Mucosa of stomach (tissue), 1 donor: ENCODE data around the gene RAPGEF6.

Source experiments
- H3K27me3 ChIP-seq: one replicate; pipeline ENCODE4 v1.7.0; 2013; ENCODE audit warnings: mild to moderate bottlenecking, low read length; ENCODE audit not compliant: control insufficient read depth, insufficient read depth
- H3K36me3 ChIP-seq: one replicate; pipeline ENCODE4 v1.7.0; 2013; ENCODE audit warnings: low read length; ENCODE audit not compliant: control insufficient read depth, insufficient read depth
- H3K4me1 ChIP-seq: one replicate; pipeline ENCODE4 v1.7.0; 2013; ENCODE audit warnings: mild to moderate bottlenecking, low read length; ENCODE audit not compliant: control insufficient read depth, insufficient read depth
- H3K4me3 ChIP-seq: one replicate; pipeline ENCODE4 v1.7.0; 2013; ENCODE audit warnings: low read length
- H3K9ac ChIP-seq: one replicate; pipeline ENCODE4 v1.7.0; 2013; ENCODE audit warnings: mild to moderate bottlenecking, low read length, moderate library complexity
- H3K9me3 ChIP-seq: one replicate; pipeline ENCODE4 v1.7.0; 2013; ENCODE audit warnings: mild to moderate bottlenecking, low read length, moderate library complexity; ENCODE audit not compliant: control insufficient read depth
- donor health status: Pancreatic carcinoma.

Gene RAPGEF6

GRCh38 chr5:131550606-131551005, 84.4 kb downstream of the RAPGEF6 start:
- Histone ChIP-seq H3K36me3 (no peaks in the 10 kb centered on the region), H3K9me3 (no peaks in the 10 kb centered on the region), H3K27me3 (no peaks in the 10 kb centered on the region), H3K9ac (no peak overlapping the region), H3K4me1 (no peaks in the 10 kb centered on the region), H3K4me3 (no peak overlapping the region)

DNA sequence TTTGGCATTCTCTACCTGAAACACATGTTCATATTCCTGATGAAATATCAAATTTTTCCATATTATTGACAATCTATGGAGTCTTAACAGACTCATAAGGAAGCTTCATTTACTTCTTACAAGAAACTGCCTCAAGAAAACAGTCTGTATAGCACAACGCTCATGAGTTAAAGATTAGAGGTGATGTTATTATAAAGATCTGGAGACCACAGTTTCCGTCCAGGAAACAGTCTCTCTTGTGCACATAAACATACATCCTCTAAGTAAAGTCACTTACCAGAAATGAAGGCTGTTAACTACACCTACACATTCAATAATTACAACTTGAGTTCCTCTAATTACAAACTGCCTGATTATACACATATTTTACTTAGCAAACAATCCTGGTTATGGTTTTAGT, 86.9 kb downstream of the RAPGEF6 start:
- Histone ChIP-seq H3K36me3 (no peaks in the 10 kb centered on the region), H3K4me1 (no peaks in the 10 kb centered on the region), H3K27me3 (no peaks in the 10 kb centered on the region), H3K4me3 (no peak overlapping the region), H3K9ac (no peak overlapping the region), H3K9me3 (no peaks in the 10 kb centered on the region)

DNA sequence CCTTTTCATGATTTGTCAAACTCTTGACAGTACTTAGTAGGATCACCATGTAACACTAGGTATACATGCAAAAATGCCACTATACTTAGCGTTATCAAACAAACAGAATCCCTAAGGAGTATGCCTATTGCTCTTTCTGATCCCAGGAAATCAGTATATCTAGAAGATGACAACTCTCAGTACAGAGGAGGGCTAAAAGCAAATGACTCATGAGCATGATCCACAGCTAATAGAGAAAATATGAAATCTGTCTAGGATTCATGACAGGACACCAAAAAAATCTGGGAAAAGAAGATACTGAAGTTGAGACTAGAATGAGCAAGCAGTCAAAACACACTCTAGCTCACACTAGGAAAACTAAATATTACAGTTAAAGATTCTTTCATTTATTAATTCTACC, 89.2 kb downstream of the RAPGEF6 start:
- H3K27me3 ChIP-seq, result no peaks in the 10 kb centered on the region
- no peaks in the 10 kb centered on the region for H3K36me3 ChIP-seq
- H3K9me3 ChIP-seq, result no peaks in the 10 kb centered on the region
- no peaks in the 10 kb centered on the region for H3K4me1 ChIP-seq
- no peak overlapping the region for H3K9ac ChIP-seq
- H3K4me3 ChIP-seq, result no peak overlapping the region

- Histone ChIP-seq H3K9ac (no peak overlapping the region), H3K4me1 (no peaks in the 10 kb centered on the region), H3K36me3 (no peaks in the 10 kb centered on the region)
Observed at GRCh38 chr5:131542723-131543122, 92.3 kb downstream of the RAPGEF6 start.

DNA sequence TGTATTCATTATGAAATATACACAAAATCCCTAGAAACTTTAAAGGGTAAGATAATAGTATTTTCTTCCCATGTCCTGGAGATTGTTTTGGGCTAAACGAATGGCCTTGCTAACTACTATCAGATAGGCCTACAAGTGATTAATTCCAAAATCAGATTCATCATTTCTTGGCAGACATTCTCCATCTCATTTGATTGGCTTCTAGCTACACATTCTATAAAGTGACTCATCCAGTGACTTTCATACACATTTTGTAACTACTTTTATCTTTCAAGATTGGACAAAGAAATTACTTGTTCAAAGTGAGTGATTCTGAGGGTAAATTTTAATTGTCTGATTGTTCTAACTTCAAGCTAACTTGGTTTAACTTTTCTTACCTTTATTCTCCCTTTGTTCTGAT, 93.3 kb downstream of the RAPGEF6 start:
- H3K9ac ChIP-seq, result no peak overlapping the region
- no peaks in the 10 kb centered on the region for H3K36me3 ChIP-seq
- no peaks in the 10 kb centered on the region for H3K27me3 ChIP-seq
- H3K4me3 ChIP-seq, result no peak overlapping the region
- no peaks in the 10 kb centered on the region for H3K9me3 ChIP-seq
- no peaks in the 10 kb centered on the region for H3K4me1 ChIP-seq

More at GRCh38 chr5:131542723-131543122, 92.3 kb downstream of the RAPGEF6 start:
- Histone ChIP-seq H3K27me3 (no peaks in the 10 kb centered on the region), H3K9me3 (no peaks in the 10 kb centered on the region), H3K4me3 (no peak overlapping the region)

GRCh38 chr5:131541071-131541470, 94.0 kb downstream of the RAPGEF6 start:
- Histone ChIP-seq H3K9ac (no peak overlapping the region), H3K9me3 (no peaks in the 10 kb centered on the region), H3K4me3 (no peak overlapping the region), H3K4me1 (no peaks in the 10 kb centered on the region), H3K27me3 (no peaks in the 10 kb centered on the region), H3K36me3 (no peaks in the 10 kb centered on the region)

- H3K9ac ChIP-seq, result no peak overlapping the region
- no peaks in the 10 kb centered on the region for H3K36me3 ChIP-seq
- H3K4me1 ChIP-seq, result no peaks in the 10 kb centered on the region
- H3K4me3 ChIP-seq, result no peak overlapping the region
- no peaks in the 10 kb centered on the region for H3K27me3 ChIP-seq
- no peaks in the 10 kb centered on the region for H3K9me3 ChIP-seq
Observed at GRCh38 chr5:131539251-131539650, 95.8 kb downstream of the RAPGEF6 start.

DNA sequence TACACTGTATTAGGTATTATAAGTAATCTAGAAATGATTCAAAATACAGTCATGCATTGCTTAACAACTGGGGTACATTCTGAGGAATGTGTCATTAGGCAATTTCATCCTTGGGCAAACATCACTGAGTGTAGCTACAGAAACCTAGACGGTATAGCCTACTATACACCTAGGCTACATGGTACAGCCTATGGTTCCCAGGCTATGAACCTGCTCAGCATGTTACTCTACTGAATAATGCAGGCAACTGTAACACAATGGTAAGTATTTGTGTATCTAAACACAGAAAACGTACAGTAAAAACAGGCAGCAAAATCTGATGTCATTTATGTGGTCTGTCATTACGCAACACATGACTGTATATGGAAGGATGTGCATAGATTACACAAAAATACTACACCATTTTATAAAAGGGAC, 96.8 kb downstream of the RAPGEF6 start:
- no peak overlapping the region for H3K9ac ChIP-seq
- H3K9me3 ChIP-seq, result no peaks in the 10 kb centered on the region

DNA sequence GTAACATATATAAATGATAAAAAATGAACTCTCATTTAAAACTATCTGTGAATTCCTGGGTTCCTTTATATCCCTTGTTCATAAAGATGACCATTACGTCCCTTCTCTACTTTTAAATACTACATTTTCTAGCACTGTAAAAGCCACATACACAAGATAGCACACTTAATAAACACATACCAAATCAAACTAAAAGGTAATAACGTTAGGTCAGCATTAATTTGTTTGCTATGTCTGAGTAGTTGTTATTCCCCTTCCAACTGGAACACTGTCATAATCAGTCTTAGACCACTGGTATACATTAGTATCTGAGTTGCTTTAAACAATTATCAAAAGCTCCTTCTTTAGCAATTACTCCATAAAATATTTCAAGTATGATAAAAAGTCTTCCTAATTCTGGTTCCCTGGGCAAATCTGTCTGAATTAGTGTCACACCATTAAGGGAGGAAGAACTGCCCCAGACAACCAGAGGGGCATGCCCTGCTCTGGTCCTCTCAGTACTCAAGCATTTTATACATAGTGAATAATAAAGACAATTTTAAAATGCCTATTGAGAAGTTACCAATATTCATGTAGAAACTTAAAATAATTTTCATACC, 98.1 kb downstream of the RAPGEF6 start:
- Histone ChIP-seq H3K9me3 (no peaks in the 10 kb centered on the region), H3K9ac (no peak overlapping the region), H3K36me3 (no peaks in the 10 kb centered on the region), H3K27me3 (no peaks in the 10 kb centered on the region), H3K4me1 (no peaks in the 10 kb centered on the region), H3K4me3 (no peak overlapping the region)

More for the DNA sequence above, 96.8 kb downstream of the RAPGEF6 start:
- Histone ChIP-seq H3K4me1 (no peaks in the 10 kb centered on the region), H3K36me3 (no peaks in the 10 kb centered on the region), H3K27me3 (no peaks in the 10 kb centered on the region), H3K4me3 (no peak overlapping the region)

GRCh38 chr5:131536211-131536826, 98.7 kb downstream of the RAPGEF6 start:
- H3K4me1 ChIP-seq, result no peaks in the 10 kb centered on the region
- H3K9ac ChIP-seq, result no peak overlapping the region
- H3K4me3 ChIP-seq, result no peak overlapping the region

GRCh38 chr5:131534974-131535373, 100.1 kb downstream of the RAPGEF6 start:
- no peaks in the 10 kb centered on the region for H3K36me3 ChIP-seq
- H3K27me3 ChIP-seq, result no peaks in the 10 kb centered on the region
- no peaks in the 10 kb centered on the region for H3K9me3 ChIP-seq
- no peaks in the 10 kb centered on the region for H3K4me1 ChIP-seq
- H3K4me3 ChIP-seq, result no peak overlapping the region
- H3K9ac ChIP-seq, result no peak overlapping the region

More at GRCh38 chr5:131536211-131536826, 98.7 kb downstream of the RAPGEF6 start:
- no peaks in the 10 kb centered on the region for H3K9me3 ChIP-seq
- H3K27me3 ChIP-seq, result no peaks in the 10 kb centered on the region
- H3K36me3 ChIP-seq, result no peaks in the 10 kb centered on the region

GRCh38 chr5:131533836-131534235, 101.2 kb downstream of the RAPGEF6 start:
- Histone ChIP-seq H3K4me3 (no peak overlapping the region), H3K4me1 (no peaks in the 10 kb centered on the region), H3K36me3 (no peaks in the 10 kb centered on the region), H3K9ac (no peak overlapping the region), H3K27me3 (no peaks in the 10 kb centered on the region), H3K9me3 (no peaks in the 10 kb centered on the region)
